Prostate gland (tissue), 2 donors: ENCODE measurements around the gene IFNA10. TPM values are rescaled to one million over a fixed set of nuclear protein-coding genes. Genes with fewer than 3 reads are reported as not detected.
"Not testable (repeated sequence)": the region's sequence is repeated elsewhere in the genome, so short reads cannot be mapped to it uniquely, and the experiment has no call there.

Experiments
- DNase-seq: peaks from one replicate; pipeline ENCODE4 v3.0.0-alpha.2; 2019; ENCODE audit warnings: low spot score
- H3K27ac ChIP-seq, 2 donors: fragments of 200-600 bp; sonication (generic); 2 replicates each; pipeline ENCODE4 v1.5.1; 2017 to 2019
- H3K27me3 ChIP-seq: fragments of 200-600 bp; sonication (generic); replicated peaks from 2 replicates; pipeline ENCODE4 v1.5.1; 2019; ENCODE audit not compliant: insufficient read depth
- H3K36me3 ChIP-seq, 2 donors: fragments of 200-600 bp; sonication (generic); 1 replicate in 1 of 2; 2 replicates in 1 of 2; pipeline versions ENCODE4 v1.5.1 to v1.8.1; 2017 to 2019
- H3K4me1 ChIP-seq: fragments of 200-600 bp; sonication (generic); replicated peaks from 2 replicates; pipeline ENCODE4 v1.5.1; 2019
- H3K4me3 ChIP-seq, 2 donors: fragments of 200-600 bp; sonication (generic); 2 replicates each; pipeline ENCODE4 v1.5.1; 2017 to 2019
- H3K9me3 ChIP-seq: fragments of 200-600 bp; sonication (generic); 2 replicates; pipeline ENCODE4 v1.5.1; 2017
- CTCF ChIP-seq, 4 experiments: fragments of 200-600 bp in 2 of 4; fragments of 450-650 bp in 2 of 4; sonication (generic) in 2 of 4; IDR thresholded peaks; 1 replicate in 3 of 4; 2 replicates in 1 of 4; pipeline ENCODE4 v1.5.1; 2016 to 2019; ENCODE audit warnings: antibody characterized with exemption in 4 of 4, mild to moderate bottlenecking in 2 of 4, moderate library complexity in 2 of 4
- POLR2A ChIP-seq: fragments of 450-650 bp; IDR thresholded peaks from one replicate; pipeline ENCODE4 v1.6.1; 2016; ENCODE audit warnings: antibody characterized with exemption, mild to moderate bottlenecking
- POLR2AphosphoS5 ChIP-seq: sonication (generic); formaldehyde crosslinking; IDR thresholded peaks from one replicate; pipeline ENCODE4 v1.6.1; 2017; ENCODE audit warnings: antibody characterized with exemption
- WGBS: methylation state at CpG from one replicate; pipeline ENCODE4 v1.1.5; 2018; 5-methylcytosine and 5-hydroxymethylcytosine counted together
- intact Hi-C: fragments of 100-400 bp; cut with DNase I; formaldehyde crosslinking; loops from one replicate; pipeline ENCODE4 v1.14.2; 2022
- small RNA-seq, 2 donors: library from RNA; depleted of rRNA; stranded (forward); fragments of <200 nt; gene quantifications; one replicate each; pipeline ENCODE3, GENCODE V24; 2016
- total RNA-seq, 2 donors: library from RNA; depleted of rRNA; stranded (reverse); fragments of >200 nt; gene quantifications; one replicate each; pipeline ENCODE4 v1.1.0, GENCODE V29; 2016

IFNA10 gene
- total RNA-seq, 2 donors from 2014 or later = not detected

GRCh38 chr9:21174671-21175070, 32.3 kb downstream of the IFNA10 start:
- intact Hi-C loops = no loop called here
- Histone ChIP-seq H3K36me3 (no peaks in the 10 kb centered on the region), H3K27ac (no peak overlapping the region), H3K27me3 (no peaks in the 10 kb centered on the region), H3K9me3 (no peaks in the 10 kb centered on the region), H3K4me1 (no peaks in the 10 kb centered on the region), H3K4me3 (no peak overlapping the region)
- WGBS = 86% methylated on average over 2 of the region's 2 CpGs
- no peak for TF ChIP-seq POLR2AphosphoS5
- no peak for DNase-seq

GRCh38 chr9:21172156-21172555, 34.8 kb downstream of the IFNA10 start:
- intact Hi-C loops = no loop called here
- H3K27me3 ChIP-seq = no peaks in the 10 kb centered on the region
- no peaks in the 10 kb centered on the region for H3K4me1 ChIP-seq
- H3K36me3 ChIP-seq = no peaks in the 10 kb centered on the region
- H3K9me3 ChIP-seq = no peaks in the 10 kb centered on the region
- WGBS = 93% methylated on average over 3 of the region's 3 CpGs
- H3K27ac ChIP-seq = no peak overlapping the region
- no peak for TF ChIP-seq POLR2A
- no peak for TF ChIP-seq CTCF (IDR thresholded peaks at IDR 0.05)
- TF ChIP-seq POLR2AphosphoS5 = no peak
- no peak overlapping the region for H3K4me3 ChIP-seq
- DNase-seq = no peak

- Histone ChIP-seq H3K4me3 (no peak overlapping the region), H3K27me3 (no peaks in the 10 kb centered on the region), H3K9me3 (no peaks in the 10 kb centered on the region), H3K4me1 (no peaks in the 10 kb centered on the region), H3K27ac (no peak overlapping the region), H3K36me3 (no peaks in the 10 kb centered on the region)
- DNase-seq = no peak
- intact Hi-C loops = no loop called here
- WGBS = 79% methylated on average over 1 of the region's 1 CpG
- TF ChIP-seq POLR2AphosphoS5 = no peak
- TF ChIP-seq POLR2A = no peak
- TF ChIP-seq CTCF (IDR thresholded peaks at IDR 0.05) = no peak
Observed at GRCh38 chr9:21171351-21171750, 35.6 kb downstream of the IFNA10 start.

- H3K9me3 ChIP-seq, intact Hi-C loops, DNase-seq, H3K27me3 ChIP-seq, H3K36me3 ChIP-seq, H3K27ac ChIP-seq, H3K4me1 ChIP-seq, H3K4me3 ChIP-seq: not testable (repeated sequence)
- WGBS = 69% methylated on average over 2 of the region's 2 CpGs
Observed at GRCh38 chr9:21166560-21166959, 40.4 kb downstream of the IFNA10 start, which contains the start of gene IFNA21. IFNA21 (minus strand) TSS chr9:21166660; CDS start chr9:21166612, 48 bp downstream.

- Histone ChIP-seq H3K9me3 (no peaks in the 10 kb centered on the region), H3K27me3 (no peaks in the 10 kb centered on the region), H3K4me3 (no peak overlapping the region), H3K4me1 (no peaks in the 10 kb centered on the region), H3K36me3 (no peaks in the 10 kb centered on the region), H3K27ac (no peak overlapping the region)
- no peak for DNase-seq
- no peak for TF ChIP-seq CTCF (IDR thresholded peaks at IDR 0.05)
- no peak for TF ChIP-seq POLR2AphosphoS5
- no peak for TF ChIP-seq POLR2A
- intact Hi-C loops = no loop called here
- 91% methylated on average over 1 of the region's 1 CpG for WGBS
Observed at GRCh38 chr9:21165516-21165915, 41.4 kb downstream of the IFNA10 start.

GRCh38 chr9:21160178-21160577, 46.8 kb downstream of the IFNA10 start:
- no peaks in the 10 kb centered on the region for H3K36me3 ChIP-seq
- DNase-seq = no peak
- WGBS = 24% methylated on average over 1 of the region's 1 CpG
- H3K27ac ChIP-seq = no peak overlapping the region
- no peak overlapping the region for H3K4me3 ChIP-seq
- intact Hi-C loops = no loop called here
- no peaks in the 10 kb centered on the region for H3K27me3 ChIP-seq
- H3K4me1 ChIP-seq = no peaks in the 10 kb centered on the region
- H3K9me3 ChIP-seq = no peaks in the 10 kb centered on the region
- TF ChIP-seq POLR2AphosphoS5 = no peak
- TF ChIP-seq POLR2A = no peak

Small RNA genes lying within 50 kb of the gene (small RNA-seq; reads per million reads assigned to genes)
- 0 reads per million in 2 donors for gene RF00019

Other genes with a start within 250 kb of the IFNA10 start
- 1 to 10 TPM; 2.4 to 3.1 TPM for gene HACD4, start 175.5 kb downstream of the IFNA10 start, total RNA-seq
- not detected for gene IFNB1, start 129.2 kb downstream of the IFNA10 start, total RNA-seq
- not detected for gene IFNW1, start 65.3 kb downstream of the IFNA10 start, total RNA-seq
- gene IFNA21, start 40.5 kb downstream of the IFNA10 start, total RNA-seq = not detected
- not detected for gene IFNA4, start 19.6 kb downstream of the IFNA10 start, total RNA-seq
- gene IFNA7, start 4.9 kb downstream of the IFNA10 start, total RNA-seq = not detected
- not detected for gene IFNA16, start 10.2 kb upstream of the IFNA10 start, total RNA-seq
- not detected for gene IFNA17, start 21.1 kb upstream of the IFNA10 start, total RNA-seq
- not detected for gene IFNA14, start 32.9 kb upstream of the IFNA10 start, total RNA-seq
- not detected for gene IFNA5, start 98.2 kb upstream of the IFNA10 start, total RNA-seq
- gene KLHL9, start 128.3 kb upstream of the IFNA10 start, total RNA-seq = 10 to 100 TPM; 21.4 to 31.4 TPM
- gene IFNA6, start 143.7 kb upstream of the IFNA10 start, total RNA-seq = under 1 TPM in 1 of 2 donors, not detected in 1; 0.34 TPM
- gene IFNA13, start 160.9 kb upstream of the IFNA10 start, total RNA-seq = not detected
- gene IFNA2, start 178.3 kb upstream of the IFNA10 start, total RNA-seq = not detected
- gene IFNA8, start 202.0 kb upstream of the IFNA10 start, total RNA-seq = not detected
- gene IFNA1, start 233.3 kb upstream of the IFNA10 start, total RNA-seq = not detected